ENCODE results near the gene SLC7A5. TPM values are rescaled to one million over a fixed set of nuclear protein-coding genes. Genes with fewer than 3 reads are reported as not detected.

The SLC7A5 gene
- total and polyA plus RNA-seq, 2 of the 13 experiments (the other 11 are each of a cell fraction or from before 2014, with no cell fraction given): 79.6 to 155 TPM

DNA sequence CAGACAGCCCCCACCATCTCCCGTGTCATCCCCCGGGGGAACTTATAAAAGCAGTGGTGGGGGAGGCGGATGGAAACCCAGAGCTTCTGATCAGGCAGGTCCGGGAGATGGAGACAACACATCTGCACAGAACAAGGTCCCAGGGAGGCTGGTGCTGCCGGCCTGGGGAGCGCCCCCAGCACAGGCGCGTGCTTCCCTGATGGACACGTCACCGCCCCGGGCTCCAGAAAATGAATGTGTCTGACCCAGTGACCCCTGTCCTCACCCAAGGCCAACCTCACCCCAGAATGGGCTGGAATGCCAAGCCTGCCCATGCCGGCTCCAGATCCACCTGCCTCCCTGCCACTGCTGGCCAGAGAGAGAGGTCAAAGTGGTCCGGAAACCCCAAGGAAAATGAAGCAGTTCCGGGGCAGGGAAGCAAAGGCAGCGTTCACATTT is 12.5 kb downstream of the SLC7A5 start (continued):
- TF ChIP-seq NR2C2 (CRISPR knock-in tag; IDR thresholded peaks at IDR 0.05; ENCODE audit: borderline replicate concordance) (peak; percentile 94), RARA (CRISPR knock-in tag; IDR thresholded peaks at IDR 0.05) (peak; percentile 94), POLR2A (IDR thresholded peaks at IDR 0.05; ENCODE audit: insufficient read depth in 1 of 2, low read depth in 2 of 2, low read length in 2 of 2) (peak in 1 of 2 experiments; percentile 55; a peak in 1 of 4 replicates), ZIK1 (CRISPR knock-in tag; IDR thresholded peaks at IDR 0.05; ENCODE audit: borderline replicate concordance, low read depth) (0 out of 2 replicates have a peak, but pooled peaks have one; percentile 13), ZSCAN29 (CRISPR knock-in tag; conservative IDR thresholded peaks at IDR 0.05) (no peak), ZBTB7A (CRISPR knock-in tag; IDR thresholded peaks at IDR 0.05) (0 out of 2 replicates have a peak, but pooled peaks have one; percentile 11), EP300 (IDR thresholded peaks at IDR 0.05; ENCODE audit: low read depth in 2 of 2, low read length in 2 of 2) (peak in 1 of 2 experiments; percentile 35; a peak in 1 of 4 replicates), EP300 (CRISPR knock-in tag; IDR thresholded peaks at IDR 0.05; ENCODE audit: borderline replicate concordance) (no peak; the same call in 1 of the 2 replicates), CBX2 (IDR thresholded peaks at IDR 0.05; ENCODE audit: low read depth, low read length) (no peak), CBX2 (CRISPR knock-in tag; IDR thresholded peaks at IDR 0.05; ENCODE audit: low read depth) (peak; percentile 45; the same call in 1 of the 2 replicates), RXRB (CRISPR knock-in tag; IDR thresholded peaks at IDR 0.05; ENCODE audit: borderline replicate concordance) (peak; percentile 95), ZNF34 (CRISPR knock-in tag; IDR thresholded peaks at IDR 0.05; ENCODE audit: borderline replicate concordance) (no peak), MIER3 (CRISPR knock-in tag; IDR thresholded peaks at IDR 0.05; ENCODE audit: borderline replicate concordance) (0 out of 2 replicates have a peak, but pooled peaks have one; percentile 5)
- TF ChIP-seq, protein P1, sequence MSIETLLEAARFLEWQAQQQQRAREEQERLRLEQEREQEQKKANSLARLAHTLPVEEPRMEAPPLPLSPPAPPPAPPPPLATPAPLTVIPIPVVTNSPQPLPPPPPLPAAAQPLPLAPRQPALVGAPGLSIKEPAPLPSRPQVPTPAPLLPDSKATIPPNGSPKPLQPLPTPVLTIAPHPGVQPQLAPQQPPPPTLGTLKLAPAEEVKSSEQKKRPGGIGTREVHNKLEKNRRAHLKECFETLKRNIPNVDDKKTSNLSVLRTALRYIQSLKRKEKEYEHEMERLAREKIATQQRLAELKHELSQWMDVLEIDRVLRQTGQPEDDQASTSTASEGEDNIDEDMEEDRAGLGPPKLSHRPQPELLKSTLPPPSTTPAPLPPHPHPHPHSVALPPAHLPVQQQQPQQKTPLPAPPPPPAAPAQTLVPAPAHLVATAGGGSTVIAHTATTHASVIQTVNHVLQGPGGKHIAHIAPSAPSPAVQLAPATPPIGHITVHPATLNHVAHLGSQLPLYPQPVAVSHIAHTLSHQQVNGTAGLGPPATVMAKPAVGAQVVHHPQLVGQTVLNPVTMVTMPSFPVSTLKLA (IDR thresholded peaks at IDR 0.05): 0 out of 2 replicates have a peak, but pooled peaks have one; percentile 3
- TF ChIP-seq, protein P2, sequence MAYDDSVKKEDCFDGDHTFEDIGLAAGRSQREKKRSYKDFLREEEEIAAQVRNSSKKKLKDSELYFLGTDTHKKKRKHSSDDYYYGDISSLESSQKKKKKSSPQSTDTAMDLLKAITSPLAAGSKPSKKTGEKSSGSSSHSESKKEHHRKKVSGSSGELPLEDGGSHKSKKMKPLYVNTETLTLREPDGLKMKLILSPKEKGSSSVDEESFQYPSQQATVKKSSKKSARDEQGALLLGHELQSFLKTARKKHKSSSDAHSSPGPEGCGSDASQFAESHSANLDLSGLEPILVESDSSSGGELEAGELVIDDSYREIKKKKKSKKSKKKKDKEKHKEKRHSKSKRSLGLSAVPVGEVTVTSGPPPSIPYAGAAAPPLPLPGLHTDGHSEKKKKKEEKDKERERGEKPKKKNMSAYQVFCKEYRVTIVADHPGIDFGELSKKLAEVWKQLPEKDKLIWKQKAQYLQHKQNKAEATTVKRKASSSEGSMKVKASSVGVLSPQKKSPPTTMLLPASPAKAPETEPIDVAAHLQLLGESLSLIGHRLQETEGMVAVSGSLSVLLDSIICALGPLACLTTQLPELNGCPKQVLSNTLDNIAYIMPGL (CRISPR knock-in tag; IDR thresholded peaks at IDR 0.05; ENCODE audit: borderline replicate concordance in 1 of 2, low read depth in 1 of 2): 0 out of 4 replicates have a peak, but pooled peaks of 1 of the 2 experiments have one; percentile 2
- TF ChIP-seq, protein P3, sequence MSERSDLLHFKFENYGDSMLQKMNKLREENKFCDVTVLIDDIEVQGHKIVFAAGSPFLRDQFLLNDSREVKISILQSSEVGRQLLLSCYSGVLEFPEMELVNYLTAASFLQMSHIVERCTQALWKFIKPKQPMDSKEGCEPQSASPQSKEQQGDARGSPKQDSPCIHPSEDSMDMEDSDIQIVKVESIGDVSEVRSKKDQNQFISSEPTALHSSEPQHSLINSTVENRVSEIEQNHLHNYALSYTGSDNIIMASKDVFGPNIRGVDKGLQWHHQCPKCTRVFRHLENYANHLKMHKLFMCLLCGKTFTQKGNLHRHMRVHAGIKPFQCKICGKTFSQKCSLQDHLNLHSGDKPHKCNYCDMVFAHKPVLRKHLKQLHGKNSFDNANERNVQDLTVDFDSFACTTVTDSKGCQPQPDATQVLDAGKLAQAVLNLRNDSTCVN (CRISPR knock-in tag; IDR thresholded peaks at IDR 0.05; ENCODE audit: borderline replicate concordance): peak; percentile 100
- TF ChIP-seq, protein P4, sequence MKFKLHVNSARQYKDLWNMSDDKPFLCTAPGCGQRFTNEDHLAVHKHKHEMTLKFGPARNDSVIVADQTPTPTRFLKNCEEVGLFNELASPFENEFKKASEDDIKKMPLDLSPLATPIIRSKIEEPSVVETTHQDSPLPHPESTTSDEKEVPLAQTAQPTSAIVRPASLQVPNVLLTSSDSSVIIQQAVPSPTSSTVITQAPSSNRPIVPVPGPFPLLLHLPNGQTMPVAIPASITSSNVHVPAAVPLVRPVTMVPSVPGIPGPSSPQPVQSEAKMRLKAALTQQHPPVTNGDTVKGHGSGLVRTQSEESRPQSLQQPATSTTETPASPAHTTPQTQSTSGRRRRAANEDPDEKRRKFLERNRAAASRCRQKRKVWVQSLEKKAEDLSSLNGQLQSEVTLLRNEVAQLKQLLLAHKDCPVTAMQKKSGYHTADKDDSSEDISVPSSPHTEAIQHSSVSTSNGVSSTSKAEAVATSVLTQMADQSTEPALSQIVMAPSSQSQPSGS (CRISPR knock-in tag; IDR thresholded peaks at IDR 0.05): 0 out of 2 replicates have a peak, but pooled peaks have one; percentile 19
- TF ChIP-seq, protein P5, sequence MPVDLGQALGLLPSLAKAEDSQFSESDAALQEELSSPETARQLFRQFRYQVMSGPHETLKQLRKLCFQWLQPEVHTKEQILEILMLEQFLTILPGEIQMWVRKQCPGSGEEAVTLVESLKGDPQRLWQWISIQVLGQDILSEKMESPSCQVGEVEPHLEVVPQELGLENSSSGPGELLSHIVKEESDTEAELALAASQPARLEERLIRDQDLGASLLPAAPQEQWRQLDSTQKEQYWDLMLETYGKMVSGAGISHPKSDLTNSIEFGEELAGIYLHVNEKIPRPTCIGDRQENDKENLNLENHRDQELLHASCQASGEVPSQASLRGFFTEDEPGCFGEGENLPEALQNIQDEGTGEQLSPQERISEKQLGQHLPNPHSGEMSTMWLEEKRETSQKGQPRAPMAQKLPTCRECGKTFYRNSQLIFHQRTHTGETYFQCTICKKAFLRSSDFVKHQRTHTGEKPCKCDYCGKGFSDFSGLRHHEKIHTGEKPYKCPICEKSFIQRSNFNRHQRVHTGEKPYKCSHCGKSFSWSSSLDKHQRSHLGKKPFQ (CRISPR knock-in tag; IDR thresholded peaks at IDR 0.05; ENCODE audit: insufficient replicate concordance): no peak
- TF ChIP-seq, protein P6, sequence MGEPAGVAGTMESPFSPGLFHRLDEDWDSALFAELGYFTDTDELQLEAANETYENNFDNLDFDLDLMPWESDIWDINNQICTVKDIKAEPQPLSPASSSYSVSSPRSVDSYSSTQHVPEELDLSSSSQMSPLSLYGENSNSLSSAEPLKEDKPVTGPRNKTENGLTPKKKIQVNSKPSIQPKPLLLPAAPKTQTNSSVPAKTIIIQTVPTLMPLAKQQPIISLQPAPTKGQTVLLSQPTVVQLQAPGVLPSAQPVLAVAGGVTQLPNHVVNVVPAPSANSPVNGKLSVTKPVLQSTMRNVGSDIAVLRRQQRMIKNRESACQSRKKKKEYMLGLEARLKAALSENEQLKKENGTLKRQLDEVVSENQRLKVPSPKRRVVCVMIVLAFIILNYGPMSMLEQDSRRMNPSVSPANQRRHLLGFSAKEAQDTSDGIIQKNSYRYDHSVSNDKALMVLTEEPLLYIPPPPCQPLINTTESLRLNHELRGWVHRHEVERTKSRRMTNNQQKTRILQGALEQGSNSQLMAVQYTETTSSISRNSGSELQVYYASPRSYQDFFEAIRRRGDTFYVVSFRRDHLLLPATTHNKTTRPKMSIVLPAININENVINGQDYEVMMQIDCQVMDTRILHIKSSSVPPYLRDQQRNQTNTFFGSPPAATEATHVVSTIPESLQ (CRISPR knock-in tag; conservative IDR thresholded peaks at IDR 0.05): no peak
